ENCODE results near the gene RAPGEF4. TPM values are rescaled to one million over a fixed set of nuclear protein-coding genes. Genes with fewer than 3 reads are reported as not detected.

RAPGEF4 gene
- total and polyA plus RNA-seq, 2 of the 8 experiments (the other 6 are each of a cell fraction or from before 2014, with no cell fraction given), result 1.2 to 2.6 TPM

- Histone ChIP-seq H3K9ac (replicated peaks in 1 of 4; ENCODE audit: extremely low read depth in 1 of 4, low read depth in 3 of 4, low read length in 3 of 4) (no peak overlapping the region), H3K27me3 (replicated peaks in 1 of 4; ENCODE audit: control insufficient read depth in 3 of 4, extremely low read depth in 1 of 4, insufficient read depth in 3 of 4, low read length in 3 of 4) (no peaks in the 10 kb centered on the region), H2BK12ac (ENCODE audit: low read depth, low read length) (no peak overlapping the region), H2BK5ac (ENCODE audit: low read depth, low read length) (no peak overlapping the region), H4K5ac (ENCODE audit: insufficient read length, low read depth, low read length) (no peak overlapping the region), H3K79me1 (ENCODE audit: low read depth, low read length) (no peaks in the 10 kb centered on the region), H3K14ac (ENCODE audit: insufficient read length) (no peak overlapping the region), H2AFZ (ENCODE audit: low read length) (no peak overlapping the region), H4K20me1 (replicated peaks in 1 of 2; ENCODE audit: control insufficient read depth in 1 of 2, insufficient read depth in 2 of 2, low read length in 2 of 2) (no peaks in the 10 kb centered on the region), H3K4me1 (replicated peaks in 1 of 4; ENCODE audit: control insufficient read depth in 3 of 4, insufficient read depth in 4 of 4, low read length in 3 of 4) (no peaks in the 10 kb centered on the region; a peak in 1 of 7 replicates), H3K4me2 (ENCODE audit: insufficient read depth in 1 of 2, low read depth in 2 of 2, low read length in 2 of 2) (no peak overlapping the region), H3K4me3 (ENCODE audit: extremely low read depth in 1 of 4, insufficient read depth in 2 of 4, low read depth in 3 of 4, low read length in 4 of 4) (no peak overlapping the region), H3K23me2 (ENCODE audit: low read depth, low read length) (no peaks in the 10 kb centered on the region), H4K91ac (replicated peaks; ENCODE audit: insufficient read length, low read length) (no peak overlapping the region), H2BK120ac (replicated peaks; ENCODE audit: low read depth, low read length) (no peak overlapping the region), H2BK20ac (ENCODE audit: low read length) (no peak overlapping the region), H3K79me2 (ENCODE audit: control insufficient read depth in 1 of 2, insufficient read depth in 2 of 2, low read length in 2 of 2) (no peaks in the 10 kb centered on the region), H2BK15ac (ENCODE audit: low read length) (no peak overlapping the region), H3K18ac (ENCODE audit: extremely low read depth, low read length) (no peak overlapping the region), H3K36me3 (ENCODE audit: control insufficient read depth in 2 of 4, insufficient read depth in 4 of 4, low read length in 3 of 4) (no peaks in the 10 kb centered on the region), H2AK5ac (ENCODE audit: low read depth, low read length) (no peak overlapping the region), H3K9me3 (ENCODE audit: insufficient read depth in 2 of 2, low read depth in 1 of 2, low read length in 1 of 2) (no peaks in the 10 kb centered on the region), H3K23ac (ENCODE audit: insufficient read length) (no peak overlapping the region), H3K27ac (ENCODE audit: low read depth, low read length) (no peak overlapping the region), H3K56ac (replicated peaks; ENCODE audit: insufficient read length, low read depth, low read length) (no peak overlapping the region), H4K8ac (ENCODE audit: extremely low read depth, insufficient read depth, low read length) (no peak overlapping the region), H3K4ac (replicated peaks; ENCODE audit: insufficient read length, low read depth, low read length) (no peak overlapping the region)
- WGBS, 2 experiments (ENCODE audit: extremely low coverage in 1 of 2, insufficient coverage in 1 of 2, insufficient read length in 1 of 2, insufficient replicate concordance in 2 of 2, low coverage in 1 of 2, low lambda C conversion rate in 2 of 2, missing lambda C conversion rate in 1 of 2), result 91% methylated on average over 2 of the region's 2 CpGs; no CpG with 5 or more reads in 1 of the 2 experiments
- CTCF ChIA-PET (ENCODE audit: partially characterized antibody), result interaction anchor here (2.4 kb wide), 1 partner anchor 9 kb away, joined by 9 read pairs; no protein-coding TSS in a partner anchor
- no peak for TF ChIP-seq KDM5A (IDR thresholded peaks at IDR 0.05; ENCODE audit: low read length)
- no peak for TF ChIP-seq YY1 (IDR thresholded peaks at IDR 0.05; ENCODE audit: low read depth, low read length)
- no peak for TF ChIP-seq ATF2 (IDR thresholded peaks at IDR 0.05; ENCODE audit: low read length)
- no peak for TF ChIP-seq MAX (IDR thresholded peaks at IDR 0.05)
- no peak for TF ChIP-seq SIN3A (conservative IDR thresholded peaks at IDR 0.05 in 1 of 2, IDR thresholded peaks at IDR 0.05 in 1 of 2; ENCODE audit: low read depth in 1 of 2, low read length in 2 of 2)
- no peak for TF ChIP-seq POLR2AphosphoS5 (IDR thresholded peaks at IDR 0.05; ENCODE audit: low read depth, low read length)
- no peak for TF ChIP-seq RAD21 (IDR thresholded peaks at IDR 0.05 in 1 of 2, conservative IDR thresholded peaks at IDR 0.05 in 1 of 2; ENCODE audit: low read depth in 2 of 2, low read length in 2 of 2)
- FAIRE-seq, result no peak
- no peak for DNase-seq (ENCODE audit: low read depth in 1 of 2, low spot score in 2 of 2)
- POLR2A ChIA-PET (ENCODE audit: partially characterized antibody), result no interaction called here
Measured at GRCh38 chr2:172997031-172997430, 261.4 kb downstream of the RAPGEF4 start.

All from H1 (cell line).